HG03139 (cell line): ENCODE results near the gene TMEM234.

Source experiments
- ATAC-seq: cut with Tn5 transposase; IDR thresholded peaks from one replicate; pipeline ENCODE4 v1.9.1; 2021; ENCODE audit not compliant: unreplicated experiment

Gene TMEM234

DNA sequence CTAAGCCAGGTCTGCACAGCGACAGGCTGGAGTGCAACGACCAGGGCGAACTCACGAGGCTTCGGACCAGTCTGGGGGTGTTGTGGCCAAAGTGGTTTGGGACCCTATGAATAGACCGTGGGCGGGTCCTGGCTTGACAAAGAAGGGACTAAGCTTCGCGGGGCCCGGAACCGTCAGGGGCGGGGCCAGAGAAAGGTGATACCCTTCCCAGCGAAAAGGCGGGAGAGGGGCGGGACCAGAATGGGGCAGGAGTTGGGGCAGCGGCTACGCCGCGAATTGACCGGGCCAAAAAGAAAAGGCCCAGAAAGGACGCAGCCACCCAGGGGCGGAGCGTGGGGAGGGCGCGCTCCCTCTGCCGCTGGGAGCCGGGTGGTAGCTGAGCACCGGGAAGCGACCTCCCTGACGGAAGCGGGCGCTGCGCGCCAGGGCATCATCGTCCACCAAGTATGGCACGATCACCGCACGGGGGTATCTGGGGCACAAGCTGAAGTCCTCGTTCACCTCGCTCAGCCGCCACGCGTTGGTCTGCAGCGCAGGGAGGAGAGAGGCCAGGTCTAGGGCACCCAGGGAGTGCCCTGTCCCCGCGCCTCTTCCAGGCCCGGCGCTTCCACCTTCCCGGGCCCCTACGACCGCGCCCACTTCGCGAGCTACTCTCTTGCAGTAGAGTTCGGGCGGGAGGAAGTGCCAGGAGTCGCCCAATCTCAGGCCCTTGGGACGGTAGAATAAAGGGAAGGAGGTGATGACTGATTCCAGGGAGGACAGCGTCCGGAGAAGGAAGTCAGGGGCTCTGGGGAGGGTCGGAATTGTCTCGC lies 18.2 kb upstream of the TMEM234 start:
- no peak for ATAC-seq

DNA sequence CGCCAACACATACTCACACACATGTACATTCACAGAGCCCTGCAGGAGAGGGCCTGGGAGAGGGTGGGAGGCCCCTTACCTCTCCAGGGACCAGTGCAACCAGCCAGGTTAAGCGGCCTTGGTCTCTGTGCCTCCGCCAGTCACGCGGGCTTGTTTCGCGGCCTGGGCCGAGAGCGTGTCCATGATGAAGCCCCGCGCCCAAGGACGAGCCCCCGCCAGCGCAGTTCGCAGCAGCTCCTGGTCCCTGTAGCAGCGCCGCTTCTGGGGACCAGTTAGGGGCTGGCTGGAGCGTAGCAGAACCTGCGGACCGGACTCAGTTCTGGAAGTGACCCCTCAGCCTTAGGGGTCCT lies 17.6 kb upstream of the TMEM234 start:
- ATAC-seq, result no peak

- no peak for ATAC-seq
These were observed 17.2 kb upstream of the TMEM234 start for GRCh38 chr1:32239337-32239736.

DNA sequence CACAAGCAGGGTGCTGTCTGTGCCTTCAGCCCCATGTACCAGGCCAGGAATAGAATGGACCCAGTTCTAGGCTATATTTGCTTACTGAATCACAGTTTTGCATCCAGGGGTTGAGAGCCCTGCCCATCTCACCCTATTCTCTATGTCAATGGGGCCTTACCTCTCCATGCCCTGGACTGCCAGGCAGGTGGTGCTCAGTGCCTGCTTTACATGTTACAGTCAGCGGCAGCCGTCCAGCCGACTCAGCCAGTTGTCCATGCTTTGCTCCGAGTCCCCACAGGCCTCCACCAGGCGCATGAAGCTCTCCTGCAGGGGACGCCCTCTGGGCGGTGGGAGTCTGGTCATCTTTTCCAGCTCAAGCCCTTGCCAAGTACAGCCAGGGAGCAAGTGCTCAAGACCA lies 12.6 kb upstream of the TMEM234 start:
- no peak for ATAC-seq

DNA sequence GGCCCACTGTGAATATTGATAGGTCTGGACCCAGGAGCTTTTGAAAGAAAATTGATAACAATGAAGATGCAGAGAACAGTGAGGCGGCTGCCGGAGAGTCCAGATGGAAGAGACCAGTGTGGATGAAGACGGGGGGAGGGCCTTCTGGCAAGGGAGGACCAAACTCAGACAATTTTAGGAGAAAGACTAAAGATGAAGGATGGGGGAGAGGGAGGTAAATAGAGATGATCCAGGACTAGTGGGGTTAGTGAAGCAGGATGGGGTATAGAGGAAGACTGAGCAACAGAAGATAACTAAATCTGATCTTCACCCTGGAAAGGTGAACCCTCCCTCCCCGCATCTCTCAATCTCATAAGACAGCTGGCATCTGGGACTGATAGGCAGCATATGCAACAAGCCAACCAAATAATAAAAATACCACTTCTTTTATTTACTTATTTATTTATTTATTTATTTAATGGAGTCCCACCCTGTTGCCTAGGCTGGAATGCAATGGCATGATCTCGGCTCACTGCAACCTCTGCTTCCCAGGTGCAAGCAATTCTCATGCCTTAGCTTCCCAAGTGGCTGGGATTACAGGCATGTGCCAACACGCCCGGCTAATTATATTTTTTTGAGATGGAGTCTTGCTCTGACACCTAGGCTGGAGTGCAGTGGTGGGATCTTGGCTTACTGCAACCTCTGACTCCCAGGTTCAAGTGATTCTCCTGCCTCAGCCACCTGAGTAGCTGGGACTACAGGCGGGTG lies 10.6 kb upstream of the TMEM234 start:
- no peak for ATAC-seq

- no peak for ATAC-seq
These were observed 9.8 kb upstream of the TMEM234 start for GRCh38 chr1:32231843-32232432.

GRCh38 chr1:32228771-32229170 lies 6.6 kb upstream of the TMEM234 start:
- no peak for ATAC-seq

GRCh38 chr1:32224285-32224684 lies 2.1 kb upstream of the TMEM234 start:
- ATAC-seq, result no peak

DNA sequence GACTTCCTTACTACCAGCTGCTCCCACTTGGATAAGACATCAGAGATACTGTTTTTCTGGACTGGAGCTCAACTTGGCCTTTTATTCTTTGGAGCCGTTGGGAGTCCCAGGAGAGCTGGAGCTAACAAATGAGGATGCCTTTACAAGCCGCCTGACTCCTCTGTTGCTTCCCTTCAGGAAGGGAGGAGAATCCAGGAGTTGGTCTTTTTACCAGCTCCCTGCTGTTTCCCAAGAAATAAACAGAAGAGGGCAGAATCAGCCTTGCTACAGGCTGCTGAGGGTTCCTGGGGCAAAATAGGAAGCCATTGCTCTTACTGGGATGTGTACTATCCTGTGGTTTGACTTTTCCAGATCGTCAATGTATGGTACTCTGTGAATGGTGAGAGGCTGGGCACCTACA lies 1.5 kb upstream of the TMEM234 start:
- no peak for ATAC-seq

- no peak for ATAC-seq
These were observed 573 bp downstream of the TMEM234 start for GRCh38 chr1:32221581-32221979.

GRCh38 chr1:32220746-32221580 lies 1.2 kb downstream of the TMEM234 start:
- no peak for ATAC-seq

- no peak for ATAC-seq
These were observed 3.1 kb downstream of the TMEM234 start for GRCh38 chr1:32219022-32219421.

- ATAC-seq, result no peak
These were observed 5.6 kb downstream of the TMEM234 start for GRCh38 chr1:32216566-32216965.

DNA sequence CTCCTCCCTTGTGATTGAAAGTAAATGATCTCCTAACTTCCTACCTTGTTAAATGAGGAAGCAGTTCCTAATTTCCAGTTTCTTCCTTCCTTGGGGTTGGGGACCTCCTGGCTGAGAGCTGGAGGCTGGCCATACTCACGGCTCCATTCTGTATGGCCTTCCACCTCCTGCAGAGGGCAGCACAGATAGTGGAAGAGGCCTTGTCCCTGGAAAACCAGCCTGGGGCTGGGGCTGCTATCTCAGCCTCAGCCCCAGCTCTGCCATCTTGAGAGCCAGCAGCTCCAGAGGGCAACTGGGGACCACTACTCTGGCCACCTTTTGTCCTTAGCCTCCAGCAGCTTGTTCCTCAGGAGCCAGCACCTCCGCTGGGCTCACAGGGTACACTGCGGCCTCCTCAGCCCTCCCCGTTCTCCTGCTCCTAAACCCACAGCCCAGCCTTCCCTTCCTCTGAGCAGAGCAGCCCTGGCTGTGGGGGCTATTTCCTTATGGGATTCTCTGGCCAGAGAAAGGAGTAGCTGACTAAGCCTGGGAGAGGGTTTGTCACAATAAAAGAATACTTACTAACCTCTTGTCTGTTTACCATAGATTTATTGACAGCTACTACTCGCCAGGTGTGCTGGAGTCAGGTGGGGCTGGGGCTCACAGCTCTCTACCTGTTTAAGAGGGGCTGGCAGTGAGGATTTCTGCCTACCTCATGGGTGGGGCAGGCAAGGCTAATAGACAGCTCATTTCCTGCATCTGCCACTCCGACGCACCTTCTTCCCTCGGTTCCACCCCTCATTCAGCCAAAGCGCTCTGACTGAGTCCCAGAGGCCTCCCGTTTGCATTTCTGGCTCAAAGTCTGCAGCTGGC lies 6.3 kb downstream of the TMEM234 start:
- no peak for ATAC-seq

- ATAC-seq, result no peak
These were observed 13.2 kb downstream of the TMEM234 start, which contains the start of gene DCDC2B for GRCh38 chr1:32208891-32209328. Gene DCDC2B (plus strand): TSS chr1:32209089. CDS start chr1:32209094, 5 bp downstream.

DNA sequence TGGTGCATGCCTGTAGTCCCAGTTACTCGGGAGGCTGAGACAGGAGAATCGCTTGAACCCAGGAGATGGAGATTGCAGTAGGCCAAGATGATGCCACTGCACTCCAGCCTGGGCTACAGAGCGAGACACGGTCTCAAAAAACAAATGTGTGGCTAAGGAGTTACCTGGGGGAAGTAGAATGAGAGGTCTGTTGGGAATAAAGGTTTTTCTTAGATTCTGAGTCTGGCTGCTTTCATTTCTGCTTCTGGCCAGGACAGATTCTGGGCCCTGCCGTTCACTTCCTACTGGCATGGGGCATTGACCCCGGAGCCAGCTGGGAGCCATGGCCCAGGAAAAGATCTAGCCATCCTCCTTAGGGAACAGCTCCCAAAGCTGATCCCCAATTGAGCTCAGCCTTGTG lies 13.7 kb downstream of the TMEM234 start:
- no peak for ATAC-seq

DNA sequence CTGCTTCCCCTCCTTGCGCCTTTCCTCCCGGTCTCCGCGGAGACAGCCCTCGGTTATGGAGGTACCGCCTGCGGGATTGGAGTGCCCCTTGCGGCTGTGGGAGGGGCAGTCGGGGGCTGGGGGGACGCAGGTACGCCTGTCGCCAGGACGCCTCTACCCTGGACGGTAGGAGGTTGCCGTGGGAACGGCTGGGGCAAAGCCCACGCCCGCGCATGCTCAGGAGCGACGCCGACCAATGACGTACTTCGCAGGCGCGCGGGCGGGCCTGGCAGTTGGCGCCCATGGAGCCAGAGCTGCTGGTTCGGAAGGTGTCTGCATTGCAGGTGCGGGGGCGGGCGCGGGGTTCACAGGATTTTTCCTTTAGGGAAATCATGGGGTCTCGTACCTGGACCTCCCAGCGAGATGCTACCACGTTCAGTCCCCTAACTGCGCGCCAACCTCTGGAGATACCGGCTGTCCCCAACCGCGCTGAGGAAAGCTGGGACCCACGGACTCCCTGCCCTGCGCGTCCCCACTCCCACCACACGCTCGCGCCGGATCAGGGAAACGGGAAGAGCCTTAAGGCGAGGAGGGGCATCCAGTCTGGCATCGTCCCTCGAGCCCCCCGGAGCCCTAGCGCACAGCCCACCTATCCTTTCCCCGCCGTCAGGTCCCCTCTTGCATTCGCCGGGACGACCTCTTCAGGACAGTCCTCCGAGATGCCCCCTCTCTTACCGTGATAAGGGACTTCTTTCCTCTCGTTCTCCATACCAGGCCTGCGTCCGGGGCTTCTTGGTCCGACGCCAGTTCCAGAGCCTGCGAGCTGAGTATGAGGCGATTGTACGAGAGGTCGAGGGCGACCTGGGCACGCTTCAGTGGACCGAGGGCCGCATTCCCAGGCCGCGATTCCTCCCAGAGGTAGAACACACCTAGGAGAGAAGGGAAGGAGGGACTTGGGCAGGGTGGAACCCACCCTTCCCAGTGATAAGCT lies 16.5 kb downstream of the TMEM234 start, which contains the start of gene IQCC:
IQCC (plus strand) TSS at position 271 of the 970 bp plus-strand sequence; CDS start at position 282, 11 bp downstream.
- ATAC-seq, result peak; percentile 52

DNA sequence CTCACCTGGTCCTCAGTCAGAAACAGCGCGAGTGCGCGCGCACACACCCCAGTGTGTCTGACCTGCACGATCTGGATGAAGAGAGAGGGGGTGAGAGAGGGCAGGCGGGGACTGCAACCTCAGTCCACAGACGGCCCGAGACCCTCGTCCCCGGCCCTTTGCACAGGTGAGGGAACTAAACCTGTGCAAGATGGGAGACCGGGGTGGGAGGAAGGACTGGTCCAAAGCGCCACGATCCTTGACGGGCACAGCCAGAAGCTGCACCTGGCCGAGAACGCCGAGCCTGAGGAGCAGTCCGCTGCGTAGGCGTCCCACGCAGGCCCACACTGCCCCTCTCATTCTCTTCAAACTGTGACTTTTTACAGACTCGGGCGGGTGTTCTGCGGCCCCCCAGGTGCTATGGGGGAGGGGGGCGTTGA lies 17.2 kb downstream of the TMEM234 start:
- ATAC-seq, result no peak
